H9 (cell line): ENCODE results near the gene BDH1. TPM values are rescaled to one million over a fixed set of nuclear protein-coding genes. Genes with fewer than 3 reads are reported as not detected.

ENCODE experiments used
- DNase-seq: peaks from one replicate; pipeline ENCODE4 v3.0.0-alpha.2; 2017
- H2AFZ ChIP-seq: one replicate; pipeline ENCODE4 v1.6.1; 2013; ENCODE audit warnings: mild to moderate bottlenecking, low read length, control low read depth, moderate library complexity
- H2AK5ac ChIP-seq: 2 replicates; pipeline ENCODE4 v1.6.1; 2013; ENCODE audit warnings: low read length, control low read depth, mixed read lengths; ENCODE audit not compliant: insufficient read length
- H2BK120ac ChIP-seq: one replicate; pipeline ENCODE4 v1.6.1; 2013; ENCODE audit warnings: low read depth, mild to moderate bottlenecking, low read length, control low read depth, inconsistent platforms; ENCODE audit not compliant: poor library complexity, severe bottlenecking
- H2BK12ac ChIP-seq: 2 replicates; pipeline ENCODE4 v1.6.1; 2013; ENCODE audit warnings: low read length, control low read depth, mixed read lengths, low read depth; ENCODE audit not compliant: insufficient read length
- H2BK15ac ChIP-seq: 2 replicates; pipeline ENCODE4 v1.6.1; 2013; ENCODE audit warnings: low read depth, low read length, control low read depth
- H2BK20ac ChIP-seq: one replicate; pipeline ENCODE4 v1.6.1; 2013; ENCODE audit warnings: low read depth, mild to moderate bottlenecking, low read length, control low read depth, inconsistent platforms; ENCODE audit not compliant: poor library complexity, severe bottlenecking
- H2BK5ac ChIP-seq: 2 replicates; pipeline ENCODE4 v1.6.1; 2013; ENCODE audit warnings: low read length, control low read depth, mixed read lengths; ENCODE audit not compliant: insufficient read length
- H3K14ac ChIP-seq: 2 replicates; pipeline ENCODE4 v1.6.1; 2013; ENCODE audit warnings: low read length, control low read depth; ENCODE audit not compliant: insufficient read depth
- H3K18ac ChIP-seq: 2 replicates; pipeline ENCODE4 v1.6.1; 2013; ENCODE audit warnings: low read depth, mild to moderate bottlenecking, mixed read lengths, low read length, control low read depth; ENCODE audit not compliant: insufficient read length
- H3K23ac ChIP-seq: 2 replicates; pipeline ENCODE4 v1.6.1; 2013; ENCODE audit warnings: low read length, control low read depth, mixed read lengths, low read depth; ENCODE audit not compliant: insufficient read length
- H3K23me2 ChIP-seq: 2 replicates; pipeline ENCODE4 v1.6.1; 2013; ENCODE audit warnings: low read depth, mild to moderate bottlenecking, mixed read lengths, low read length, control low read depth; ENCODE audit not compliant: insufficient read length, poor library complexity, severe bottlenecking
- H3K27ac ChIP-seq: 2 replicates; pipeline ENCODE4 v1.5.1; 2013; ENCODE audit warnings: low read length, control low read depth, mixed read lengths, low read depth; ENCODE audit not compliant: insufficient read length
- H3K27me3 ChIP-seq: 2 replicates; pipeline ENCODE4 v1.6.1; 2013; ENCODE audit warnings: low read length, control low read depth, inconsistent platforms; ENCODE audit not compliant: insufficient read depth
- H3K4ac ChIP-seq: 2 replicates; pipeline ENCODE4 v1.6.1; 2013; ENCODE audit warnings: low read depth, mild to moderate bottlenecking, control low read depth, inconsistent platforms, low read length, moderate library complexity
- H3K4me1 ChIP-seq: 2 replicates; pipeline ENCODE4 v1.6.1; 2013; ENCODE audit warnings: low read length, control low read depth, inconsistent platforms; ENCODE audit not compliant: insufficient read depth
- H3K4me2 ChIP-seq: 2 replicates; pipeline ENCODE4 v1.6.1; 2013; ENCODE audit warnings: low read length, control low read depth, mixed read lengths; ENCODE audit not compliant: insufficient read length, insufficient read depth
- H3K56ac ChIP-seq: 2 replicates; pipeline ENCODE4 v1.6.1; 2013; ENCODE audit warnings: low read depth, mild to moderate bottlenecking, mixed read lengths, low read length, control low read depth; ENCODE audit not compliant: insufficient read length
- H3K79me1 ChIP-seq: 2 replicates; pipeline ENCODE4 v1.6.1; 2013; ENCODE audit warnings: low read depth, mild to moderate bottlenecking, moderate library complexity, low read length, control low read depth, inconsistent platforms; ENCODE audit not compliant: insufficient read depth, poor library complexity, severe bottlenecking
- H3K79me2 ChIP-seq: 2 replicates; pipeline ENCODE4 v1.6.1; 2013; ENCODE audit warnings: low read length, control low read depth, inconsistent platforms; ENCODE audit not compliant: insufficient read depth
- H3K9ac ChIP-seq: 2 replicates; pipeline ENCODE4 v1.6.1; 2013; ENCODE audit warnings: low read length, control low read depth, mixed read lengths; ENCODE audit not compliant: insufficient read length; ENCODE audit errors: extremely low read depth
- H3K9me3 ChIP-seq: one replicate; pipeline ENCODE4 v1.6.1; 2013; ENCODE audit warnings: low read depth, low read length, inconsistent platforms; ENCODE audit not compliant: control insufficient read depth
- H3T11ph ChIP-seq: one replicate; pipeline ENCODE4 v1.6.1; 2013; ENCODE audit warnings: mild to moderate bottlenecking, low read length, control low read depth, inconsistent platforms
- H4K20me1 ChIP-seq: one replicate; pipeline ENCODE4 v1.6.1; 2013; ENCODE audit not compliant: control insufficient read depth, insufficient read length, insufficient read depth
- H4K5ac ChIP-seq: 2 replicates; pipeline ENCODE4 v1.6.1; 2013; ENCODE audit warnings: low read depth, mild to moderate bottlenecking, mixed read lengths, low read length, control low read depth; ENCODE audit not compliant: insufficient read length
- H4K8ac ChIP-seq: replicated peaks from 2 replicates; pipeline ENCODE4 v1.6.1; 2013; ENCODE audit warnings: low read length, control low read depth, mixed read lengths, low read depth; ENCODE audit not compliant: insufficient read length
- H4K91ac ChIP-seq: 2 replicates; pipeline ENCODE4 v1.6.1; 2013; ENCODE audit warnings: low read depth, mild to moderate bottlenecking, moderate library complexity, mixed read lengths, low read length, control low read depth; ENCODE audit not compliant: insufficient read length
- H3K27ac Mint-ChIP-seq, 3 experiments: 2 replicates in 2 of 3; 3 replicates in 1 of 3; pipeline ENCODE4 v1.8.0; 2020 to 2021; ENCODE audit warnings: mixed read lengths in 3 of 3, mild to moderate bottlenecking in 1 of 3, moderate library complexity in 1 of 3
- H3K27me3 Mint-ChIP-seq: 2 replicates; pipeline ENCODE4 v1.8.0; 2021; ENCODE audit warnings: low read depth, mild to moderate bottlenecking, moderate library complexity, mixed read lengths
- H3K36me3 Mint-ChIP-seq, 3 experiments: 2 replicates in 2 of 3; 3 replicates in 1 of 3; pipeline ENCODE4 v1.8.0; 2020 to 2021; ENCODE audit warnings: low read depth in 3 of 3, mixed read lengths in 3 of 3; ENCODE audit not compliant: insufficient read depth in 1 of 3
- H3K4me1 Mint-ChIP-seq, 2 experiments: 2 replicates each; pipeline ENCODE4 v1.8.0; 2020; ENCODE audit warnings: mixed read lengths in 2 of 2
- H3K4me3 Mint-ChIP-seq, 2 experiments: 2 replicates in 1 of 2; 3 replicates in 1 of 2; pipeline ENCODE4 v1.8.0; 2020 to 2021; ENCODE audit warnings: mild to moderate bottlenecking in 2 of 2, mixed read lengths in 2 of 2, moderate library complexity in 1 of 2
- H3K9me3 Mint-ChIP-seq, 2 experiments: 2 replicates in 1 of 2; 3 replicates in 1 of 2; pipeline ENCODE4 v1.8.0; 2020; ENCODE audit warnings: mild to moderate bottlenecking in 2 of 2, mixed read lengths in 2 of 2, moderate library complexity in 1 of 2
- WGBS: extraction: QIAGEN DNeasy Blood & Tissue Kit; methylation state at CpG from one replicate; pipeline ENCODE4 v1.1.7; 2013; ENCODE audit warnings: missing lambda C conversion rate, low lambda C conversion rate, mixed read lengths; ENCODE audit not compliant: insufficient read length; ENCODE audit errors: extremely low coverage; 5-methylcytosine and 5-hydroxymethylcytosine counted together
- total RNA-seq: library from RNA; stranded (reverse); gene quantifications from 2 replicates; pipeline ENCODE4 v1.2.1, GENCODE V29; 2021
- TF ChIP-seq, protein P1 (sequence below): fragments of 200-600 bp; sonication (generic); conservative IDR thresholded peaks from 3 replicates; pipeline ENCODE4 v1.8.0; 2021; ENCODE audit warnings: antibody characterized with exemption, mild to moderate bottlenecking

BDH1 gene
- total RNA-seq, 1 experiment from 2014 or later = 23.8 TPM

DNA sequence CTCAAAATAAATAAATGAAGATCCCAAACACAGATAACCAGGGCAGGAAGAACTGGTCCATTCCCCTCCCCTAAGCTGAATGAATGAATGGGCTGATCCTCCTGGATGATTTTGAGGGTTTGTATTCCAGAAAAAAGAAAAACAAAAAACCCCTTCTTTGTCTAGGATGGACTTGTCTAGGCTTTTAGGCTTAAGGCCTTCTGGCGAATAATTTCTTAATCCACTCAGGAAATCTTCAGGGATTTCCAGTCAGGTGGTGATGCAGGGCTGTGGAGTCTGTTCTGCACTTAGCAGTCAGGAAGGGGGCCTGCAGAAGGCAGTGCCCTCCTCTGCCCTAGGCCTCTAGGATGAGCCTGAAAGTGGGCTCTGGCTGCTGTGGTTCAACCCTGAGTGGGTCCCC, 52.1 kb downstream of the BDH1 start:
- Histone ChIP-seq H4K20me1 (no peaks in the 10 kb centered on the region), H3K4me1 (no peaks in the 10 kb centered on the region), H4K5ac (no peak overlapping the region), H3K18ac (no peak overlapping the region), H2AK5ac (no peak overlapping the region), H3K27me3 (no peaks in the 10 kb centered on the region), H2BK15ac (no peak overlapping the region), H2BK12ac (no peak overlapping the region), H3K4ac (no peak overlapping the region), H2AFZ (no peak overlapping the region), H2BK5ac (no peak overlapping the region), H3K27ac (no peak overlapping the region), H3K14ac (no peak overlapping the region), H2BK20ac (no peak overlapping the region), H4K91ac (no peak overlapping the region), H3T11ph (no peak overlapping the region), H3K9ac (no peak overlapping the region), H3K23me2 (no peaks in the 10 kb centered on the region), H3K4me2 (no peak overlapping the region), H2BK120ac (no peak overlapping the region), H3K56ac (no peak overlapping the region), H3K79me2 (no peaks in the 10 kb centered on the region), H3K23ac (no peak overlapping the region), H3K79me1 (no peaks in the 10 kb centered on the region), H4K8ac (no peak overlapping the region), H3K9me3 (no peaks in the 10 kb centered on the region)
- Mint-ChIP-seq H3K4me1 (peaks cover 0 to 4% of the 10 kb centered on the region in 2 experiments; a peak in 1 of 4 replicates), H3K9me3 (peaks cover 2 to 3% of the 10 kb centered on the region in 2 experiments; a peak in 2 of 5 replicates), H3K36me3 (peaks cover 0 to 2% (median under 1%) of the 10 kb centered on the region in 3 experiments; a peak in 4 of 7 replicates), H3K27me3 (peaks cover 3% of the 10 kb centered on the region; the same call in 1 of the 2 replicates), H3K27ac (no peak overlapping the region), H3K4me3 (no peak overlapping the region)
- no CpG with 5 or more reads among the region's 1 CpG for WGBS
- TF ChIP-seq, protein P1, sequence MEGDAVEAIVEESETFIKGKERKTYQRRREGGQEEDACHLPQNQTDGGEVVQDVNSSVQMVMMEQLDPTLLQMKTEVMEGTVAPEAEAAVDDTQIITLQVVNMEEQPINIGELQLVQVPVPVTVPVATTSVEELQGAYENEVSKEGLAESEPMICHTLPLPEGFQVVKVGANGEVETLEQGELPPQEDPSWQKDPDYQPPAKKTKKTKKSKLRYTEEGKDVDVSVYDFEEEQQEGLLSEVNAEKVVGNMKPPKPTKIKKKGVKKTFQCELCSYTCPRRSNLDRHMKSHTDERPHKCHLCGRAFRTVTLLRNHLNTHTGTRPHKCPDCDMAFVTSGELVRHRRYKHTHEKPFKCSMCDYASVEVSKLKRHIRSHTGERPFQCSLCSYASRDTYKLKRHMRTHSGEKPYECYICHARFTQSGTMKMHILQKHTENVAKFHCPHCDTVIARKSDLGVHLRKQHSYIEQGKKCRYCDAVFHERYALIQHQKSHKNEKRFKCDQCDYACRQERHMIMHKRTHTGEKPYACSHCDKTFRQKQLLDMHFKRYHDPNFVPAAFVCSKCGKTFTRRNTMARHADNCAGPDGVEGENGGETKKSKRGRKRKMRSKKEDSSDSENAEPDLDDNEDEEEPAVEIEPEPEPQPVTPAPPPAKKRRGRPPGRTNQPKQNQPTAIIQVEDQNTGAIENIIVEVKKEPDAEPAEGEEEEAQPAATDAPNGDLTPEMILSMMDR = no peak
- no peak for DNase-seq
